Tibial nerve (tissue), 3 donors: ENCODE results near the gene GRB2.

Experiments used
- CTCF ChIP-seq, 5 experiments: fragments of 200-600 bp in 3 of 5; fragments of 450-650 bp in 2 of 5; sonication (generic) in 3 of 5; IDR thresholded peaks; one replicate each; pipeline ENCODE4 v1.5.1; 2016 to 2019; ENCODE audit warnings: antibody characterized with exemption in 5 of 5, mild to moderate bottlenecking in 3 of 5, moderate library complexity in 2 of 5
- POLR2A ChIP-seq, 2 donors: fragments of 450-650 bp; IDR thresholded peaks; one replicate each; pipeline ENCODE4 v1.6.1; 2017; ENCODE audit warnings: antibody characterized with exemption in 2 of 2, mild to moderate bottlenecking in 2 of 2, moderate library complexity in 2 of 2

GRCh38 chr17:75313941-75314551 lies 91.4 kb downstream of the GRB2 start:
- TF ChIP-seq CTCF (IDR thresholded peaks at IDR 0.05) (no peak), POLR2A (IDR thresholded peaks at IDR 0.05) (no peak)
